ENCODE measurements around the gene NKX1-2. TPM values are rescaled to one million over a fixed set of nuclear protein-coding genes. Genes with fewer than 3 reads are reported as not detected.

Gene NKX1-2
- polyA plus RNA-seq, 1 of the 3 experiments (the other 2 are of a cell fraction): not detected

DNA sequence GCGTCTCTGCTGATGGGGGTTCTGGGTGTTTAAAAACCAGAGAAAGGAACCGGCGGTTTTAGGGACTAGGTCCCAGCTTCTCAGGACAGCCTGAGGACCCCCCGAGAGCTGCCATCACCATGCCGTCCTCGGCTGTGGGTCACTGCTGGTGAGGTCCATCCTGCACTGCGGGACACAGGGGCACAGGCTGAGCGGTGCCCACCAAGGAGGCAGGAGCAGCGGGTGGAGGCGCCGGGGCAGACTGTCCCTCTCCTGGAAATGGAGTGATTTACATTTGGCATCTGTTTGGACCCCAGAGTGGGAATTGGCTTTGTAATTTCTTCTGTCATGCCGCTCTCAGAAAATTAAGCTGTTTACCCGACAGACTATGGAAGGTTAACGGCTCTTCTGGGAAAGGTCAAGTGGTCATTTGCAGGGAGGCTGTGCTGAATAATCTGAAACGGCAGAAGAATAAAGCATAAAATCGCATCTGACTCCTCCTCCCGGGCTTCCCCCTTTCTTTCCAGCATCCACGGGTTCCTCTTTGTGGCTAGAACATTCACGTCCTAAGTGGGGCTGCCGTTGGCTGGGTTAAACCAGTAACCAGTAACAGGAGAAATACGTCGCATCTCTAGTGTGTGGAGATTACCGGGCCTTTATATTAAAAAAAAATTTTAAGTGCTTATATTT, 43.5 kb upstream of the NKX1-2 start:
- TF ChIP-seq, protein P1, sequence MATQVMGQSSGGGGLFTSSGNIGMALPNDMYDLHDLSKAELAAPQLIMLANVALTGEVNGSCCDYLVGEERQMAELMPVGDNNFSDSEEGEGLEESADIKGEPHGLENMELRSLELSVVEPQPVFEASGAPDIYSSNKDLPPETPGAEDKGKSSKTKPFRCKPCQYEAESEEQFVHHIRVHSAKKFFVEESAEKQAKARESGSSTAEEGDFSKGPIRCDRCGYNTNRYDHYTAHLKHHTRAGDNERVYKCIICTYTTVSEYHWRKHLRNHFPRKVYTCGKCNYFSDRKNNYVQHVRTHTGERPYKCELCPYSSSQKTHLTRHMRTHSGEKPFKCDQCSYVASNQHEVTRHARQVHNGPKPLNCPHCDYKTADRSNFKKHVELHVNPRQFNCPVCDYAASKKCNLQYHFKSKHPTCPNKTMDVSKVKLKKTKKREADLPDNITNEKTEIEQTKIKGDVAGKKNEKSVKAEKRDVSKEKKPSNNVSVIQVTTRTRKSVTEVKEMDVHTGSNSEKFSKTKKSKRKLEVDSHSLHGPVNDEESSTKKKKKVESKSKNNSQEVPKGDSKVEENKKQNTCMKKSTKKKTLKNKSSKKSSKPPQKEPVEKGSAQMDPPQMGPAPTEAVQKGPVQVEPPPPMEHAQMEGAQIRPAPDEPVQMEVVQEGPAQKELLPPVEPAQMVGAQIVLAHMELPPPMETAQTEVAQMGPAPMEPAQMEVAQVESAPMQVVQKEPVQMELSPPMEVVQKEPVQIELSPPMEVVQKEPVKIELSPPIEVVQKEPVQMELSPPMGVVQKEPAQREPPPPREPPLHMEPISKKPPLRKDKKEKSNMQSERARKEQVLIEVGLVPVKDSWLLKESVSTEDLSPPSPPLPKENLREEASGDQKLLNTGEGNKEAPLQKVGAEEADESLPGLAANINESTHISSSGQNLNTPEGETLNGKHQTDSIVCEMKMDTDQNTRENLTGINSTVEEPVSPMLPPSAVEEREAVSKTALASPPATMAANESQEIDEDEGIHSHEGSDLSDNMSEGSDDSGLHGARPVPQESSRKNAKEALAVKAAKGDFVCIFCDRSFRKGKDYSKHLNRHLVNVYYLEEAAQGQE (IDR thresholded peaks at IDR 0.05; ENCODE audit: low read depth, low read length): no peak
- no peak for TF ChIP-seq TAF1 (IDR thresholded peaks at IDR 0.05; ENCODE audit: borderline replicate concordance, low read depth, low read length)
- no peak for TF ChIP-seq TCF12 (IDR thresholded peaks at IDR 0.05)
- TF ChIP-seq JUND (IDR thresholded peaks at IDR 0.05): no peak
- TF ChIP-seq SMC3 (IDR thresholded peaks at IDR 0.05; ENCODE audit: low read depth, low read length): no peak
- no peak for TF ChIP-seq RCOR1 (IDR thresholded peaks at IDR 0.05; ENCODE audit: low read length)
- TF ChIP-seq RAD21 (IDR thresholded peaks at IDR 0.05; ENCODE audit: low read length): no peak
- TF ChIP-seq, protein P2, sequence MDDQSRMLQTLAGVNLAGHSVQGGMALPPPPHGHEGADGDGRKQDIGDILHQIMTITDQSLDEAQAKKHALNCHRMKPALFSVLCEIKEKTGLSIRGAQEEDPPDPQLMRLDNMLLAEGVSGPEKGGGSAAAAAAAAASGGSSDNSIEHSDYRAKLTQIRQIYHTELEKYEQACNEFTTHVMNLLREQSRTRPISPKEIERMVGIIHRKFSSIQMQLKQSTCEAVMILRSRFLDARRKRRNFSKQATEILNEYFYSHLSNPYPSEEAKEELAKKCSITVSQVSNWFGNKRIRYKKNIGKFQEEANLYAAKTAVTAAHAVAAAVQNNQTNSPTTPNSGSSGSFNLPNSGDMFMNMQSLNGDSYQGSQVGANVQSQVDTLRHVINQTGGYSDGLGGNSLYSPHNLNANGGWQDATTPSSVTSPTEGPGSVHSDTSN (IDR thresholded peaks at IDR 0.05): no peak
- TF ChIP-seq GABPA (IDR thresholded peaks at IDR 0.05; ENCODE audit: low read depth): no peak
- no peak for TF ChIP-seq GATA2 (CRISPR knock-in tag; IDR thresholded peaks at IDR 0.05)
- TF ChIP-seq, protein P3, sequence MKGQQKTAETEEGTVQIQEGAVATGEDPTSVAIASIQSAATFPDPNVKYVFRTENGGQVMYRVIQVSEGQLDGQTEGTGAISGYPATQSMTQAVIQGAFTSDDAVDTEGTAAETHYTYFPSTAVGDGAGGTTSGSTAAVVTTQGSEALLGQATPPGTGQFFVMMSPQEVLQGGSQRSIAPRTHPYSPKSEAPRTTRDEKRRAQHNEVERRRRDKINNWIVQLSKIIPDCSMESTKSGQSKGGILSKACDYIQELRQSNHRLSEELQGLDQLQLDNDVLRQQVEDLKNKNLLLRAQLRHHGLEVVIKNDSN (IDR thresholded peaks at IDR 0.05; ENCODE audit: borderline replicate concordance, low read depth): no peak
- TF ChIP-seq SIN3A (IDR thresholded peaks at IDR 0.05; ENCODE audit: borderline replicate concordance, low read depth, low read length): no peak
- CTCF ChIA-PET: interaction anchor here (0.6 to 1.0 kb wide), 2 partner anchors 11 to 95 kb away, joined by 3 read pairs; no protein-coding TSS in a partner anchor
- Histone ChIP-seq H3K9me2 (no peaks in the 10 kb centered on the region), H3K36me3 (replicated peaks in 1 of 2; ENCODE audit: control insufficient read depth in 1 of 2, insufficient read depth in 2 of 2, low read length in 1 of 2) (peaks cover 3 to 6% of the 10 kb centered on the region in 2 experiments), H3F3A (replicated peaks; ENCODE audit: insufficient read depth) (no peaks in the 10 kb centered on the region), H3K9ac (no peak overlapping the region), H3K79me2 (ENCODE audit: insufficient read depth) (no peaks in the 10 kb centered on the region), H3K27ac (ENCODE audit: low read depth in 2 of 2, low read length in 1 of 2) (no peak overlapping the region), H3K27me3 (ENCODE audit: insufficient read depth) (no peaks in the 10 kb centered on the region), H3K9me3 (no peaks in the 10 kb centered on the region), H2AFZ (ENCODE audit: low read depth) (no peak overlapping the region), H3K4me3 (ENCODE audit: low read depth in 2 of 2, low read length in 1 of 2) (no peak overlapping the region), H4K20me1 (ENCODE audit: insufficient read depth) (no peaks in the 10 kb centered on the region), H3K4me1 (ENCODE audit: control insufficient read depth in 1 of 2, insufficient read depth in 2 of 2, low read depth in 1 of 2, low read length in 1 of 2) (peaks cover 0 to 26% of the 10 kb centered on the region in 2 experiments; a peak in 1 of 4 replicates), H3K4me2 (no peak overlapping the region)
- POLR2A ChIA-PET: no interaction called here
- no peak for DNase-seq
- 78% methylated on average over 17 of the region's 23 CpGs for WGBS (ENCODE audit: low lambda C conversion rate)

Data from SK-N-SH (cell line).